Smooth muscle cell of trachea (primary cell): ENCODE data around the gene LAMB1. TPM values are rescaled to one million over a fixed set of nuclear protein-coding genes. Genes with fewer than 3 reads are reported as not detected.

Experiments used
- total RNA-seq: library from RNA; depleted of rRNA; stranded (reverse); fragments of >200 nt; gene quantifications from 2 replicates; pipeline ENCODE4 v1.2.1, GENCODE V29; 2014

Gene LAMB1
- 478 and 504 TPM in 2 replicates for total RNA-seq

GRCh38 chr7:108002726-108003598, at the start of gene LAMB1:
LAMB1 (minus strand) TSS chr7:108003161; CDS start chr7:108002885, 276 bp downstream.

GRCh38 chr7:107890962-107891635, 111.9 kb downstream of the LAMB1 start, which contains the start of gene DLD:
DLD (plus strand) TSS chr7:107891183; CDS start chr7:107891251, 68 bp downstream.

Other genes starting within 250 kb of the LAMB1 start
- gene SLC26A3, start 199.9 kb downstream of the LAMB1 start, total RNA-seq: not detected in 2 replicates
- 54.6 and 91.9 TPM in 2 replicates for gene DLD, start 112.0 kb downstream of the LAMB1 start, total RNA-seq
- gene LAMB4, start 127.2 kb upstream of the LAMB1 start, total RNA-seq: under 0.01 and 0.44 TPM in 2 replicates